Gastrocnemius medialis (tissue), 4 donors: ENCODE results near the gene ADCY2.

Experiments
- CTCF ChIP-seq, 5 experiments: fragments of 450-650 bp in 3 of 5; fragments of 200-600 bp in 2 of 5; sonication (generic) in 2 of 5; IDR thresholded peaks in 4 of 5; conservative IDR thresholded peaks in 1 of 5; 1 replicate in 4 of 5; 2 replicates in 1 of 5; pipeline ENCODE4 v1.5.1; 2016 to 2019; ENCODE audit warnings: antibody characterized with exemption in 5 of 5, mild to moderate bottlenecking in 3 of 5, moderate library complexity in 3 of 5
- POLR2A ChIP-seq, 2 donors: fragments of 450-650 bp; IDR thresholded peaks; one replicate each; pipeline ENCODE4 v1.6.1; 2017; ENCODE audit warnings: antibody characterized with exemption in 2 of 2, mild to moderate bottlenecking in 2 of 2, moderate library complexity in 2 of 2

- TF ChIP-seq CTCF (IDR thresholded peaks at IDR 0.05 in 4 of 5, conservative IDR thresholded peaks at IDR 0.05 in 1 of 5) (no peak), POLR2A (IDR thresholded peaks at IDR 0.05) (no peak)
Observed at GRCh38 chr5:7425830-7426229, 29.9 kb downstream of the ADCY2 start.
